ENCODE measurements around the gene PDPR.
"Not testable (repeated sequence)": the region's sequence is repeated elsewhere in the genome, so short reads cannot be mapped to it uniquely, and the experiment has no call there.

The PDPR gene

GRCh38 chr16:70197611-70198010, 83.5 kb downstream of the PDPR start:
- not testable (repeated sequence) for H3K4me3 ChIP-seq (ENCODE audit: extremely low read depth, insufficient read depth, low read length, poor library complexity, severe bottlenecking); H3K9me3 ChIP-seq (ENCODE audit: control insufficient read depth, low read length); H3K27ac ChIP-seq (ENCODE audit: low read depth, low read length, severe bottlenecking); H3K36me3 ChIP-seq (ENCODE audit: control insufficient read depth, insufficient read depth, low read length); H3K4me1 ChIP-seq (ENCODE audit: control insufficient read depth, insufficient read depth, low read length, poor library complexity, severe bottlenecking)
- whole genome bisulfite sequencing, 2 experiments (ENCODE audit: insufficient coverage in 2 of 2), result 83% methylated on average over 1 of the region's 7 CpGs; no CpG with 5 or more reads in 1 of the 2 experiments

- not testable (repeated sequence) for H3K36me3 ChIP-seq (ENCODE audit: control insufficient read depth, insufficient read depth, low read length); H3K4me1 ChIP-seq (ENCODE audit: control insufficient read depth, insufficient read depth, low read length, poor library complexity, severe bottlenecking); H3K9me3 ChIP-seq (ENCODE audit: control insufficient read depth, low read length); H3K4me3 ChIP-seq (ENCODE audit: extremely low read depth, insufficient read depth, low read length, poor library complexity, severe bottlenecking); H3K27ac ChIP-seq (ENCODE audit: low read depth, low read length, severe bottlenecking)
- WGBS, 2 experiments (ENCODE audit: insufficient coverage in 2 of 2), result 86 to 90% methylated on average over 6 to 8 of the region's 9 CpGs
Observed at GRCh38 chr16:70198230-70198629, 84.1 kb downstream of the PDPR start.

GRCh38 chr16:70198666-70199065, 84.5 kb downstream of the PDPR start:
- H3K36me3 ChIP-seq (ENCODE audit: control insufficient read depth, insufficient read depth, low read length); H3K27ac ChIP-seq (ENCODE audit: low read depth, low read length, severe bottlenecking); H3K4me3 ChIP-seq (ENCODE audit: extremely low read depth, insufficient read depth, low read length, poor library complexity, severe bottlenecking); H3K4me1 ChIP-seq (ENCODE audit: control insufficient read depth, insufficient read depth, low read length, poor library complexity, severe bottlenecking); H3K9me3 ChIP-seq (ENCODE audit: control insufficient read depth, low read length): not testable (repeated sequence)
- 100% methylated on average over 1 of the region's 3 CpGs for WGBS, 2 experiments (ENCODE audit: insufficient coverage in 2 of 2)

GRCh38 chr16:70199170-70199569, 85.0 kb downstream of the PDPR start:
- H3K4me1 ChIP-seq (ENCODE audit: control insufficient read depth, insufficient read depth, low read length, poor library complexity, severe bottlenecking); H3K36me3 ChIP-seq (ENCODE audit: control insufficient read depth, insufficient read depth, low read length); H3K9me3 ChIP-seq (ENCODE audit: control insufficient read depth, low read length); H3K4me3 ChIP-seq (ENCODE audit: extremely low read depth, insufficient read depth, low read length, poor library complexity, severe bottlenecking); H3K27ac ChIP-seq (ENCODE audit: low read depth, low read length, severe bottlenecking): not testable (repeated sequence)
- WGBS, 2 experiments (ENCODE audit: insufficient coverage in 2 of 2), result 77 to 96% methylated on average over 3 to 4 of the region's 9 CpGs

GRCh38 chr16:70200063-70200462, 85.9 kb downstream of the PDPR start:
- H3K4me3 ChIP-seq (ENCODE audit: extremely low read depth, insufficient read depth, low read length, poor library complexity, severe bottlenecking); H3K36me3 ChIP-seq (ENCODE audit: control insufficient read depth, insufficient read depth, low read length); H3K9me3 ChIP-seq (ENCODE audit: control insufficient read depth, low read length); H3K27ac ChIP-seq (ENCODE audit: low read depth, low read length, severe bottlenecking); H3K4me1 ChIP-seq (ENCODE audit: control insufficient read depth, insufficient read depth, low read length, poor library complexity, severe bottlenecking): not testable (repeated sequence)
- no CpG with 5 or more reads among the region's 8 CpGs for WGBS, 2 experiments (ENCODE audit: insufficient coverage in 2 of 2)

- not testable (repeated sequence) for H3K4me1 ChIP-seq (ENCODE audit: control insufficient read depth, insufficient read depth, low read length, poor library complexity, severe bottlenecking); H3K27ac ChIP-seq (ENCODE audit: low read depth, low read length, severe bottlenecking); H3K9me3 ChIP-seq (ENCODE audit: control insufficient read depth, low read length); H3K4me3 ChIP-seq (ENCODE audit: extremely low read depth, insufficient read depth, low read length, poor library complexity, severe bottlenecking); H3K36me3 ChIP-seq (ENCODE audit: control insufficient read depth, insufficient read depth, low read length)
- 100% methylated on average over 1 of the region's 7 CpGs; no CpG with 5 or more reads in 1 of the 2 experiments for WGBS, 2 experiments (ENCODE audit: insufficient coverage in 2 of 2)
Observed at GRCh38 chr16:70203508-70203907, 89.4 kb downstream of the PDPR start.

- H3K4me1 ChIP-seq (ENCODE audit: control insufficient read depth, insufficient read depth, low read length, poor library complexity, severe bottlenecking); H3K36me3 ChIP-seq (ENCODE audit: control insufficient read depth, insufficient read depth, low read length); H3K4me3 ChIP-seq (ENCODE audit: extremely low read depth, insufficient read depth, low read length, poor library complexity, severe bottlenecking); H3K9me3 ChIP-seq (ENCODE audit: control insufficient read depth, low read length); H3K27ac ChIP-seq (ENCODE audit: low read depth, low read length, severe bottlenecking): not testable (repeated sequence)
- WGBS, 2 experiments (ENCODE audit: insufficient coverage in 2 of 2), result 100% methylated on average over 3 of the region's 29 CpGs; no CpG with 5 or more reads in 1 of the 2 experiments
Observed at GRCh38 chr16:70204010-70204409, 89.9 kb downstream of the PDPR start.

GRCh38 chr16:70204668-70205405, 90.7 kb downstream of the PDPR start:
- H3K27ac ChIP-seq (ENCODE audit: low read depth, low read length, severe bottlenecking), result not testable (repeated sequence)

GRCh38 chr16:70206382-70206781, 92.2 kb downstream of the PDPR start:
- H3K9me3 ChIP-seq (ENCODE audit: control insufficient read depth, low read length); H3K36me3 ChIP-seq (ENCODE audit: control insufficient read depth, insufficient read depth, low read length); H3K27ac ChIP-seq (ENCODE audit: low read depth, low read length, severe bottlenecking); H3K4me3 ChIP-seq (ENCODE audit: extremely low read depth, insufficient read depth, low read length, poor library complexity, severe bottlenecking); H3K4me1 ChIP-seq (ENCODE audit: control insufficient read depth, insufficient read depth, low read length, poor library complexity, severe bottlenecking): not testable (repeated sequence)
- WGBS, 2 experiments (ENCODE audit: insufficient coverage in 2 of 2), result no CpG with 5 or more reads among the region's 6 CpGs

More at GRCh38 chr16:70204668-70205405, 90.7 kb downstream of the PDPR start:
- not testable (repeated sequence) for H3K9me3 ChIP-seq (ENCODE audit: control insufficient read depth, low read length); H3K4me3 ChIP-seq (ENCODE audit: extremely low read depth, insufficient read depth, low read length, poor library complexity, severe bottlenecking); H3K4me1 ChIP-seq (ENCODE audit: control insufficient read depth, insufficient read depth, low read length, poor library complexity, severe bottlenecking); H3K36me3 ChIP-seq (ENCODE audit: control insufficient read depth, insufficient read depth, low read length)
- no CpG with 5 or more reads among the region's 46 CpGs for WGBS, 2 experiments (ENCODE audit: insufficient coverage in 2 of 2)

Data from mesodermal cell (in vitro differentiated cells).